ENCODE results near the gene PTPRG.

PTPRG gene

DNA sequence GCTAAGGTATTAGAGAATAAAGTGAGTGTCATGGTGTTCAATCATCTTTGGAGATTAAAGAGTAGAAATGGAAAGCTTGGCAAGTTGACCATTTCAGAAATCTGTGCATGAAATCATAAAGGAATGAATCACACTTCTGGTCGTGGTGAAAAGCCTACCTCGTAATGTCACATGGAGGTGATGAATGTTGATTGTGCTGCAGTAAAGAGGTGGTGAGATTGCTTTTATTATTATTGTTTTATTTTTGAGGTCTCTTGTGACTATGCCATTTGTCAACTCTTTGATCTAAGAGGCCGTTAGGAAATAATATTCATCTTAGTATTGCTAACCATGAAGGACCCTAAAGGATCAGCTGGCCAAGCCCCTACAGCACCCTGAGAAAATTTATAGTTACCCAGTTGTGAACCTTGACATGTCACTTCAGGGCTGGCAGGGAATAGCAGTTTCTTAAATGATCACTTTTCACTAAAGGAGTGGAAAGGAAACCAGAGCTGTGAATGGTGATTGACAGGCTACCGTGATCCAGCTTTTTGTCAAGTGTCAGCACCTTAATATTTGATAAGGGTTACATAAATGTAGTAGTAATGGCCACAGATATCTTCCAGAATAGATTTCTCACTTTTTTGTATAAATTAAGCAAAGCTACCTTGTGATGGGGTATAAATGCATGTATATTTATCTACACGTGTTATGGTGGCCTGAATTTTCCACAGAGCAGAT is 203.9 kb downstream of the PTPRG start:
- TF ChIP-seq, protein P1, sequence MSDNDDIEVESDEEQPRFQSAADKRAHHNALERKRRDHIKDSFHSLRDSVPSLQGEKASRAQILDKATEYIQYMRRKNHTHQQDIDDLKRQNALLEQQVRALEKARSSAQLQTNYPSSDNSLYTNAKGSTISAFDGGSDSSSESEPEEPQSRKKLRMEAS (IDR thresholded peaks at IDR 0.05): no peak
- no peak for TF ChIP-seq CEBPB (IDR thresholded peaks at IDR 0.05)
- TF ChIP-seq TAF1 (IDR thresholded peaks at IDR 0.05; ENCODE audit: low read depth): no peak
- no peak for TF ChIP-seq EP300 (IDR thresholded peaks at IDR 0.05; ENCODE audit: borderline replicate concordance)

DNA sequence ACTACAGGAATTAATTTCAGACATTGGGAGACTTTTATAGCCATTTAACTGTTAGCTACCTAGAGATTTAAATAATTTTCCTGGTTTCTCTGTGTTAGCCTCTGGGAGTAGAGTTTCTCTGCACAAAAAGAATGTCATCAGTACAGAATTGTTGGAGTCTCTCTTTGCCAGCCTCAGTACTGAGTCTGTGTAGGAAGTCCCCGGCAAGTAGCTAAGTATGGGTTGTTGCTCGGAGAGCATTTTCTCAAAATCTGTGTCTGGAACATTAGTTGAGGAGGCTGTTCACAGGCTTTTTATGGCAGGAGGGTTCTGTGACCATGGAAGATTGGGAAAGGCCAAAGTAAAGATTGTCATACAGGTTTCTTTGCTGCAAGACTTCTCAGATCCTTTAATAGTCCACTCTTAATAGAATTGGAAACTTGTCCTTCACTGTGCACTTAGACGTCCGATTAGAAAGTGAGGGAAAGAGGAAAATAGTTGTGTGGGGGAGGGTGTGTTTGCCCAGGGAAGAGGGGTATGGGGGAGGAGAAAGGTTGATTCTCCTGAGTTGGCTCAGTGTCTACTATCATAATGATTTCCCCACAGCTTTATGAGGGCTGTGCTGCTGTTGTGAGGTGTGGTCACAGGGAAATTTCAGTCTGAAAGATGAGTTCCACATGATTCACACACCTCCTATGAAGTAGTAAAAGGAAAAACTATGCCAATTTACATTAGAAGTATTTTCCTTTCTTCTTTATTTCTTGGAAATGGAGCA is 207.1 kb downstream of the PTPRG start:
- TF ChIP-seq TAF1 (IDR thresholded peaks at IDR 0.05; ENCODE audit: low read depth) (no peak), NFIC (IDR thresholded peaks at IDR 0.05) (no peak), YY1 (IDR thresholded peaks at IDR 0.05; ENCODE audit: low read depth) (no peak), RAD21 (IDR thresholded peaks at IDR 0.05; ENCODE audit: low read depth) (no peak), CREB1 (IDR thresholded peaks at IDR 0.05; ENCODE audit: low read depth) (no peak)

DNA sequence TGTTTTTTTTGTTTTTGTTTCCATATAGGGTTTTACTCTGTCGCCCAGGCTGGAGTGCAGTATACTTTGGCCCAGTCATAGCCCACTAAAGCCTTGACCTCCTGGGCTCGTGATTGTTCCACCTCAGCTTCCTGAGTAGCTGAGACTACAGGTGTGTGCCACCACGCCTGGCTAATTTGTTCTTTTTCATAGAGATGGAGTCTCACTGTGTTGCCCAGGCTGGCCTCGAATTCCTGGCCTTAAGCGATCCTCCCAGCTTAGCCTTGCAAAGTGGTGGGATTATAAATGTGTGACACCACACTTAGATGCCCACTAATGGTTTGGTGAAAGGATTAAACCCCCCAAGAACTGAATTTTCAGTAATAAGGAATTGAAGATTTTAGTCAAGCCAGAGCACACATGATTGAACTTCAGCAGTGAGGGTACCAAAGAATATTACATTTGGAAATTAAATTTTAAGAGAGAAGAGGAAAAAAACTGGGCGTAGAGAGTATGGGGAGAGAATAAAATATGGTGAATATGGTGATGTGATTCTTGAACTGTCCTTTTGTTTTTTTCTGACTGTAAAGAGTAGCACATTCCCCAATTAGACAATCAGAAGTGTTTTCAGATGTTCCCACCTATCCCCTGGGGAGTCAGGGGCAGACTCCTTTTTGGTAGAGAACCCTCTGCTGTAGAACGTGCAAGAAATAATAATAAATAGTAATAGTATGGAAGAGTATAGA is 208.1 kb downstream of the PTPRG start:
- TF ChIP-seq ZBTB7A (IDR thresholded peaks at IDR 0.05; ENCODE audit: low read depth): no peak
- no peak for TF ChIP-seq TAF1 (IDR thresholded peaks at IDR 0.05; ENCODE audit: low read depth)
- no peak for TF ChIP-seq CEBPB (IDR thresholded peaks at IDR 0.05)
- TF ChIP-seq FOXM1 (IDR thresholded peaks at IDR 0.05; ENCODE audit: borderline replicate concordance, low read depth): no peak
- TF ChIP-seq RAD21 (IDR thresholded peaks at IDR 0.05; ENCODE audit: low read depth): no peak
- no peak for TF ChIP-seq EP300 (IDR thresholded peaks at IDR 0.05; ENCODE audit: borderline replicate concordance)
- no peak for TF ChIP-seq TCF12 (IDR thresholded peaks at IDR 0.05; ENCODE audit: low read depth)
- TF ChIP-seq, protein P2, sequence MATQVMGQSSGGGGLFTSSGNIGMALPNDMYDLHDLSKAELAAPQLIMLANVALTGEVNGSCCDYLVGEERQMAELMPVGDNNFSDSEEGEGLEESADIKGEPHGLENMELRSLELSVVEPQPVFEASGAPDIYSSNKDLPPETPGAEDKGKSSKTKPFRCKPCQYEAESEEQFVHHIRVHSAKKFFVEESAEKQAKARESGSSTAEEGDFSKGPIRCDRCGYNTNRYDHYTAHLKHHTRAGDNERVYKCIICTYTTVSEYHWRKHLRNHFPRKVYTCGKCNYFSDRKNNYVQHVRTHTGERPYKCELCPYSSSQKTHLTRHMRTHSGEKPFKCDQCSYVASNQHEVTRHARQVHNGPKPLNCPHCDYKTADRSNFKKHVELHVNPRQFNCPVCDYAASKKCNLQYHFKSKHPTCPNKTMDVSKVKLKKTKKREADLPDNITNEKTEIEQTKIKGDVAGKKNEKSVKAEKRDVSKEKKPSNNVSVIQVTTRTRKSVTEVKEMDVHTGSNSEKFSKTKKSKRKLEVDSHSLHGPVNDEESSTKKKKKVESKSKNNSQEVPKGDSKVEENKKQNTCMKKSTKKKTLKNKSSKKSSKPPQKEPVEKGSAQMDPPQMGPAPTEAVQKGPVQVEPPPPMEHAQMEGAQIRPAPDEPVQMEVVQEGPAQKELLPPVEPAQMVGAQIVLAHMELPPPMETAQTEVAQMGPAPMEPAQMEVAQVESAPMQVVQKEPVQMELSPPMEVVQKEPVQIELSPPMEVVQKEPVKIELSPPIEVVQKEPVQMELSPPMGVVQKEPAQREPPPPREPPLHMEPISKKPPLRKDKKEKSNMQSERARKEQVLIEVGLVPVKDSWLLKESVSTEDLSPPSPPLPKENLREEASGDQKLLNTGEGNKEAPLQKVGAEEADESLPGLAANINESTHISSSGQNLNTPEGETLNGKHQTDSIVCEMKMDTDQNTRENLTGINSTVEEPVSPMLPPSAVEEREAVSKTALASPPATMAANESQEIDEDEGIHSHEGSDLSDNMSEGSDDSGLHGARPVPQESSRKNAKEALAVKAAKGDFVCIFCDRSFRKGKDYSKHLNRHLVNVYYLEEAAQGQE (IDR thresholded peaks at IDR 0.05; ENCODE audit: low read depth): no peak
- TF ChIP-seq TEAD4 (IDR thresholded peaks at IDR 0.05): no peak
- no peak for TF ChIP-seq YY1 (IDR thresholded peaks at IDR 0.05; ENCODE audit: low read depth)
- no peak for TF ChIP-seq NFIC (IDR thresholded peaks at IDR 0.05)
- no peak for TF ChIP-seq CREB1 (IDR thresholded peaks at IDR 0.05; ENCODE audit: low read depth)
- TF ChIP-seq, protein P1 (IDR thresholded peaks at IDR 0.05): no peak

DNA sequence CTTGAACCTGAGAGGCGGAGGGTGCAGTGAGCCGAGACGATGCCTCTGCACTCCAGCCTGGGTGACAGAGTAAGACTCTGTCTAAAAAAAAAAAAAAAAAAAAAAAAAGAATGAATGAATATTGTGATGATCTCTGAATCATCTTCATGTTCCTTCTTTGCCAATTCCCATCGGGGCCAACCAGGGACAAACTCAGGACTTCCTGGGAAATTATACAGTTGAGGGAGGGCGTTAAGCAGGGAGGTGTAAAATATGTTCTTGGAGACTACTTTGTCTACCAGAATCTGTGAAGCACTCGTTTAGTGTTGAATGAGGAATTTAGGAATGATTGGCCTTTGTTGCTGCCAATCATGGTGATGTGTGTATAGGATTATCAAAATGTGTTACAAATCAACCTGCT is 210.6 kb downstream of the PTPRG start:
- TF ChIP-seq, protein P2 (IDR thresholded peaks at IDR 0.05; ENCODE audit: low read depth): no peak
- TF ChIP-seq TCF12 (IDR thresholded peaks at IDR 0.05; ENCODE audit: low read depth) (no peak), ZBTB7A (IDR thresholded peaks at IDR 0.05; ENCODE audit: low read depth) (no peak), TAF1 (IDR thresholded peaks at IDR 0.05; ENCODE audit: low read depth) (no peak), FOXM1 (IDR thresholded peaks at IDR 0.05; ENCODE audit: borderline replicate concordance, low read depth) (no peak), CEBPB (IDR thresholded peaks at IDR 0.05) (no peak), RAD21 (IDR thresholded peaks at IDR 0.05; ENCODE audit: low read depth) (no peak), YY1 (IDR thresholded peaks at IDR 0.05; ENCODE audit: low read depth) (no peak), EGR1 (IDR thresholded peaks at IDR 0.05) (no peak), NFIC (IDR thresholded peaks at IDR 0.05) (no peak), EP300 (IDR thresholded peaks at IDR 0.05; ENCODE audit: borderline replicate concordance) (no peak), CREB1 (IDR thresholded peaks at IDR 0.05; ENCODE audit: low read depth) (no peak), TEAD4 (IDR thresholded peaks at IDR 0.05) (no peak)
- TF ChIP-seq, protein P1 (IDR thresholded peaks at IDR 0.05): no peak
- TF ChIP-seq, protein P3, sequence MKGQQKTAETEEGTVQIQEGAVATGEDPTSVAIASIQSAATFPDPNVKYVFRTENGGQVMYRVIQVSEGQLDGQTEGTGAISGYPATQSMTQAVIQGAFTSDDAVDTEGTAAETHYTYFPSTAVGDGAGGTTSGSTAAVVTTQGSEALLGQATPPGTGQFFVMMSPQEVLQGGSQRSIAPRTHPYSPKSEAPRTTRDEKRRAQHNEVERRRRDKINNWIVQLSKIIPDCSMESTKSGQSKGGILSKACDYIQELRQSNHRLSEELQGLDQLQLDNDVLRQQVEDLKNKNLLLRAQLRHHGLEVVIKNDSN (IDR thresholded peaks at IDR 0.05): no peak

DNA sequence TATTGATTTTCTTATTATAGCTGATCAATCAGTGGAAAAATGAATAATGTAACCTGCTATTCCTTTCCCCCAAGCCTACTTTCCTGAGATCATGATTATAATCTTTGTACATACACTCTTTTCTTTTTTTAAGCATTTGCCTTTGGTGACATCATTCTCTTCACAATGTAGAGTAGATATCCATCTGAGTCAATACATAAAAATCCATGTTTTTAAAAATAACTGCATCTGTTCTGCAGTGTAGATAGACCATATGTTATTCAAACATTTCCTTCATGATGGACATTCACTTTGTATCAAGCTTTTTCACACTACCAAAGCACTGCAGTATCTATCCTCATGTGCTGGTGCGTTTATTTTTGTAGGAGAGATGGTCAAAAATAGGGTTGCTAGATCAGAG is 211.1 kb downstream of the PTPRG start:
- TF ChIP-seq, protein P1 (IDR thresholded peaks at IDR 0.05): no peak
- TF ChIP-seq EP300 (IDR thresholded peaks at IDR 0.05; ENCODE audit: borderline replicate concordance): no peak
- TF ChIP-seq TEAD4 (IDR thresholded peaks at IDR 0.05): no peak
- TF ChIP-seq TAF1 (IDR thresholded peaks at IDR 0.05; ENCODE audit: low read depth): no peak
- TF ChIP-seq CEBPB (IDR thresholded peaks at IDR 0.05): no peak
- TF ChIP-seq NFIC (IDR thresholded peaks at IDR 0.05): no peak
- no peak for TF ChIP-seq FOXM1 (IDR thresholded peaks at IDR 0.05; ENCODE audit: borderline replicate concordance, low read depth)
- no peak for TF ChIP-seq RAD21 (IDR thresholded peaks at IDR 0.05; ENCODE audit: low read depth)
- TF ChIP-seq TCF12 (IDR thresholded peaks at IDR 0.05; ENCODE audit: low read depth): no peak
- TF ChIP-seq, protein P2 (IDR thresholded peaks at IDR 0.05; ENCODE audit: low read depth): no peak
- no peak for TF ChIP-seq EGR1 (IDR thresholded peaks at IDR 0.05)
- no peak for TF ChIP-seq ZBTB7A (IDR thresholded peaks at IDR 0.05; ENCODE audit: low read depth)
